SK-N-MC (cell line): ENCODE measurements around the gene ATMIN.
A peak's percentile ranks its signal among the peaks of the same experiment; 100 is the strongest.

Experiments
- DNase-seq: peaks from one replicate; pipeline ENCODE4 v3.0.0-alpha.2; 2011; ENCODE audit warnings: low read depth, low spot score
- H3K27ac ChIP-seq: fragments of 200-600 bp; sonication (generic); 2 replicates; pipeline ENCODE4 v1.5.1; 2016; ENCODE audit warnings: mixed run types
- H3K36me3 ChIP-seq: fragments of 200-600 bp; sonication (generic); 2 replicates; pipeline ENCODE4 v1.6.1; 2017; ENCODE audit warnings: antibody characterized with exemption, low read length, mixed read lengths; ENCODE audit not compliant: insufficient read depth
- H3K4me3 ChIP-seq: fragments of 200-600 bp; sonication (generic); 2 replicates; pipeline ENCODE4 v1.5.1; 2016
- H3K9ac ChIP-seq: fragments of 200-600 bp; sonication (generic); 2 replicates; pipeline ENCODE4 v1.8.0; 2017; ENCODE audit warnings: mixed run types, mixed read lengths; ENCODE audit not compliant: insufficient read length
- H3K9me3 ChIP-seq: fragments of 200-600 bp; sonication (generic); 2 replicates; pipeline ENCODE4 v1.6.1; 2017; ENCODE audit warnings: low read depth, mild to moderate bottlenecking, antibody characterized with exemption, low read length, moderate library complexity, mixed read lengths
- EZH2 ChIP-seq: fragments of 200-600 bp; sonication (generic); IDR thresholded peaks from one replicate; pipeline ENCODE4 v1.6.1; 2017; ENCODE audit warnings: antibody characterized with exemption
- FOXP2 ChIP-seq: optimal IDR thresholded peaks from 2 replicates; pipeline ENCODE3; 2011; ENCODE audit warnings: mild to moderate bottlenecking, moderate library complexity; ENCODE audit not compliant: insufficient read depth; ENCODE audit errors: extremely low read length, control extremely low read depth
- POLR2AphosphoS5 ChIP-seq: IDR thresholded peaks from 2 replicates; pipeline ENCODE4 v1.6.1; 2012; ENCODE audit warnings: mild to moderate bottlenecking, low read depth, low read length, borderline replicate concordance

Gene ATMIN, protein sequence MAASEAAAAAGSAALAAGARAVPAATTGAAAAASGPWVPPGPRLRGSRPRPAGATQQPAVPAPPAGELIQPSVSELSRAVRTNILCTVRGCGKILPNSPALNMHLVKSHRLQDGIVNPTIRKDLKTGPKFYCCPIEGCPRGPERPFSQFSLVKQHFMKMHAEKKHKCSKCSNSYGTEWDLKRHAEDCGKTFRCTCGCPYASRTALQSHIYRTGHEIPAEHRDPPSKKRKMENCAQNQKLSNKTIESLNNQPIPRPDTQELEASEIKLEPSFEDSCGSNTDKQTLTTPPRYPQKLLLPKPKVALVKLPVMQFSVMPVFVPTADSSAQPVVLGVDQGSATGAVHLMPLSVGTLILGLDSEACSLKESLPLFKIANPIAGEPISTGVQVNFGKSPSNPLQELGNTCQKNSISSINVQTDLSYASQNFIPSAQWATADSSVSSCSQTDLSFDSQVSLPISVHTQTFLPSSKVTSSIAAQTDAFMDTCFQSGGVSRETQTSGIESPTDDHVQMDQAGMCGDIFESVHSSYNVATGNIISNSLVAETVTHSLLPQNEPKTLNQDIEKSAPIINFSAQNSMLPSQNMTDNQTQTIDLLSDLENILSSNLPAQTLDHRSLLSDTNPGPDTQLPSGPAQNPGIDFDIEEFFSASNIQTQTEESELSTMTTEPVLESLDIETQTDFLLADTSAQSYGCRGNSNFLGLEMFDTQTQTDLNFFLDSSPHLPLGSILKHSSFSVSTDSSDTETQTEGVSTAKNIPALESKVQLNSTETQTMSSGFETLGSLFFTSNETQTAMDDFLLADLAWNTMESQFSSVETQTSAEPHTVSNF

DNA sequence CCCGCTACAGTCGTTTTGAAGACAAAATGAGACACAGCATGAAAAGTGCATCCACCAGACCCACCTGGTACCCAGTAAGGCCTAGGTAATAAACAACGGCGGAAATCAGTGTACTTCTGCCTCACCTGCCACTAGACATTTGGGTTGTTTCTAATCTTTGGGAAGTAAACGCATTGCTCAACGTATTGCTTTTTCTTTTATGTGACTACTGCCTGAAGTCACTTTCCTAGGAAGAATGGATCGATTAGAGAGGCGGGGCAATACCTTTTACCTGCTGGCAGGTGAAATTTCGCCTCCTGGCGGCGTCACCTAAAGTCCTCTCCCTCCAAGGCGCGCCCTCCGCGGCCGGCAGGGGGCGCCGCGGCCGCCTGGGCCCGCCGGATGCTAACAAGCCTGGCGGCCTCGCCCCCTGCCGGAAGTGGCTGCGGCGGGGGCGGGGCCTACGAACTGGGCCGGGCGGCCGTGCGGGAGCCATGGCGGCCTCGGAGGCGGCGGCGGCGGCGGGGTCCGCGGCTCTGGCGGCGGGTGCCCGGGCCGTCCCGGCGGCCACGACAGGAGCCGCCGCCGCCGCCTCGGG is at the start of gene ATMIN:
ATMIN (plus strand) TSS at position 445 of the 577 bp plus-strand sequence; CDS start at position 474, 29 bp downstream.
- peak within 1 kb of the TSS; percentile 65 for H3K9ac ChIP-seq
- no peaks in the 10 kb centered on the region for H3K36me3 ChIP-seq
- peak within 1 kb of the TSS; percentile 76 for H3K4me3 ChIP-seq
- no peak for DNase-seq
- no peak within 1 kb of the TSS for H3K27ac ChIP-seq
- no peak for TF ChIP-seq FOXP2
- no peak for TF ChIP-seq POLR2AphosphoS5
- no peak for TF ChIP-seq EZH2
- no peaks in the 10 kb centered on the region for H3K9me3 ChIP-seq

DNA sequence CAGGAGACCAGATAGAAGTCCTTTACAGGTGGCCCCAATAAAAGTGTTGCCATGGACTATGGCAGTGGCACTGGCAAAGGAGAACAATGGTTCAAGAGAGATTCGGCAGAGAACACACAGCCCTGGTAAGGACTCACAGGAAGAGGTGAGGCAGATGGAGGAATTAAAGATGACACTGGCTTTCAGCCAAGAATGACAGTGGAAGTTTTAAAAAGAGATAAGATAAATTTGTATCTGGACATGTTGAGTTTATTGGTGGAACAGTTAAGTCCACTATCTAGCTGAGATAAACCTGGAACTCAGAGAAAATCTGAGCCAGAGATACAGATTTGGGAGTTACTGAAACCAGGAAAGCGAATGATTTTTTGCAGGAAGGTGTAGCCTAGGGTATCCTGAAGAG is 49.1 kb upstream of the ATMIN start:
- H3K9me3 ChIP-seq = no peaks in the 10 kb centered on the region
- no peak for TF ChIP-seq EZH2
- TF ChIP-seq POLR2AphosphoS5 = no peak
- no peak for TF ChIP-seq FOXP2
- no peak overlapping the region for H3K4me3 ChIP-seq
- no peak for DNase-seq
- H3K36me3 ChIP-seq = no peaks in the 10 kb centered on the region
- H3K27ac ChIP-seq = no peak overlapping the region
- H3K9ac ChIP-seq = no peak overlapping the region

DNA sequence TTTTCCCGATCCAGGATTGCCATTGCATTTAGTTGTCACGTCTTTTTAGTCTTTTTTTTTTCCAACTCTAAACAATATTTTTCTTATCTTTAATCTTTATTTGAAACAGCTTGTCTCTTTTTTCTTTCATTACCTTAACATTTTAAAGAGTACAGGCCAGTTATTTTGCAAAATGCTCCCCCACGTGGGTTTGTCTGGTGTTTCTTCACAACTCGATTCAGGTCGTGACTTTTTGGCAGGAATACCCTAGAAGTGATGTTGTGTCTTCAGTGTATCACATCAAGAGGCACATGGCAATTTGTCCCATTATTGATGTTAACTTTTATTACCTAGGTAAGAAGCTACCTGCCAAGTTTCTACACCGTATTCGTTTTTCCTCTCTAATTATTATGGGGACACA is 46.9 kb upstream of the ATMIN start:
- no peak overlapping the region for H3K4me3 ChIP-seq
- H3K9ac ChIP-seq = no peak overlapping the region
- H3K9me3 ChIP-seq = no peaks in the 10 kb centered on the region
- TF ChIP-seq FOXP2 (no peak), POLR2AphosphoS5 (no peak), EZH2 (no peak)
- no peak overlapping the region for H3K27ac ChIP-seq
- no peak for DNase-seq
- H3K36me3 ChIP-seq = no peaks in the 10 kb centered on the region

DNA sequence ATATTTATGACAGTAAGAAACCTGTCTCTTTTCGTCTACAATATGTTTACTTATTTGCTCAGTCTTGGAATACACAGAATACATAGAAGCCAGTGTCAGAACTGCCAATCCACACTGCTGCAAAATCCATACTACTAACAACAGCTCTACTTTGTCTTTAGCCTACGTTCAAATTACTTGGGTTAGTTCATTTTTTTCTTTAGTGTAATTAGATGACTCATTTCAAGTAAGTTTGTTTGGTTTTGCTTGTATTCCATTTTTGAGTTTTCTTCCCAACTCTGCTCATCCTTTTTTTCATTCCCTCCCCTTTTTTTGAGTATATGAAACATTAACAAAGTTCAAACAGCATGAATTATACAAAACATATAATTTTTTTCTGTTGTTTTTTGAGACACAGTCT is 45.8 kb upstream of the ATMIN start:
- Histone ChIP-seq H3K27ac (no peak overlapping the region), H3K9ac (no peak overlapping the region), H3K9me3 (no peaks in the 10 kb centered on the region), H3K4me3 (no peak overlapping the region), H3K36me3 (no peaks in the 10 kb centered on the region)
- TF ChIP-seq EZH2 (no peak), FOXP2 (no peak), POLR2AphosphoS5 (no peak)
- DNase-seq = no peak

DNA sequence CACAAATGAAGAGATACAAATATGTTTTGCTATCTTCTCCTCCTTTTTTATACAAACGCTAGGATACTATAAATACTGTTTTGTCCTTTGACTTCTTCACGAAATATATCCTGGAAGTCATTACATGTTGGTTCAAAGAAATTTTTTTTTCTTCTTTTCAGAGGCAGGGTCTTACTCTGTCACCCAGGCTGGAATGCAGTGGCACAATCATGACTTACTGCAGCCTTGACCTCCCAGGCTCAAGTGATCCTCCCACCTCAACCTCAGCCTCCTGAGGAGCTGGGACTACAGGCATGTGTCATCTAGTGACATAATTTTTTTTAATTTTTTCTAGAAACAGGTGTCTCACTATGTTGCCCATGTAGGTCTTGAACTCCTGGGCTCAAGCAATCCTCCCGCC is 45.1 kb upstream of the ATMIN start:
- Histone ChIP-seq H3K27ac (no peak overlapping the region), H3K9me3 (no peaks in the 10 kb centered on the region), H3K36me3 (no peaks in the 10 kb centered on the region), H3K4me3 (no peak overlapping the region), H3K9ac (no peak overlapping the region)
- TF ChIP-seq POLR2AphosphoS5 = no peak
- TF ChIP-seq EZH2 = no peak
- no peak for TF ChIP-seq FOXP2
- DNase-seq = no peak

DNA sequence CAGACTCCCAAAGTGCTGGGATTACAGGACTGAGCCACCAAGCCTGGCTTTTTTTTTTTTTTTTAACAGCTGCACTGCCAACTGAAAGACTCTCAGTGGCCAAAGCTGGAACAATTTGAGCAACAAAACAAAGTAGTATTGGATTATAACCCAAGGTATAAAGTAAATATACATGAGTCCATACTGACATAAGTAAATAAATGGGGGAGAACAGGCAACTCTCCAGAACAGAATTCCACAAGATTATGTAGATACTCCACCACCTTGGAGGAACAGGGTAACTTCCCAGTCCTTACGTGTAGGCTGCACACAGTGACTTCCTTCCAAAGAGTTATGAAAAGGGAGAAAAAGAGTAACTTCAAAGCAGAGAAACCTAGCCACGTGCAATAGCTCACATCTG is 44.7 kb upstream of the ATMIN start:
- Histone ChIP-seq H3K36me3 (no peaks in the 10 kb centered on the region), H3K9ac (no peak overlapping the region), H3K4me3 (no peak overlapping the region), H3K9me3 (no peaks in the 10 kb centered on the region), H3K27ac (no peak overlapping the region)
- TF ChIP-seq POLR2AphosphoS5 = no peak
- TF ChIP-seq FOXP2 = no peak
- no peak for TF ChIP-seq EZH2
- no peak for DNase-seq

DNA sequence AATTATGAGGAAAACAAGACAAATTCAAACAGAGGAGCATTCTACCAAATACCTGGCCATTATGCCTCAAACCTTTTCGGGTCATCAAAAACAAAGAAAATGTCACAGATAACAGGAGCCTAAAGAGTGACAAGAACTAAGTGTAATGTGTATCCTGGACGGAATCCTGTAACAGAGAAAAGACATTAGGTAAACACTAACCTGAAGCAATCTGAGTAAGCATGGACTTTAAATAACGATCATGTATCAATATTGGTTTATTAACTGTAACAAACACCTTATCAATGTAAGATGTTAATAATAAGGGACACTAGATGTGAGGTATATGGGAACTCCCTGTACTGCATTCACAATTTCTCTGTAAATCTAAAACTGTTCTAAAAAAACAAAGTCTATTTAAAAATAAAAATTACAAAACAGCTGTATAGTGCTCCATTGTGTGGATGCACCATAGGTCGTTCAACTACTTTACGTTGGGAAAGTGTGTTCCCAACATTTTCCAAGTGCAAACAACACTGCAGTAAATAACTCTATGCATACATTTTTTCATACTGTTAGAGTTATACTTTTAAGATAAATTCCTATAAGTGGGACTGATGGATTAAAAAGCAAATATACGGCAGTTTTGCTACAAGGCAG is 43.7 kb upstream of the ATMIN start:
- TF ChIP-seq FOXP2 = no peak
- TF ChIP-seq EZH2 = no peak
- no peak for TF ChIP-seq POLR2AphosphoS5
- H3K9me3 ChIP-seq = no peaks in the 10 kb centered on the region
- no peak for DNase-seq
- no peak overlapping the region for H3K4me3 ChIP-seq
- no peaks in the 10 kb centered on the region for H3K36me3 ChIP-seq
- no peak overlapping the region for H3K9ac ChIP-seq
- no peak overlapping the region for H3K27ac ChIP-seq
